ENCODE data around the gene UNC93A. TPM values are rescaled to one million over a fixed set of nuclear protein-coding genes. Genes with fewer than 3 reads are reported as not detected.

Gene UNC93A
- polyA plus RNA-seq, 2 donors: 3.6 to 4.7 TPM

DNA sequence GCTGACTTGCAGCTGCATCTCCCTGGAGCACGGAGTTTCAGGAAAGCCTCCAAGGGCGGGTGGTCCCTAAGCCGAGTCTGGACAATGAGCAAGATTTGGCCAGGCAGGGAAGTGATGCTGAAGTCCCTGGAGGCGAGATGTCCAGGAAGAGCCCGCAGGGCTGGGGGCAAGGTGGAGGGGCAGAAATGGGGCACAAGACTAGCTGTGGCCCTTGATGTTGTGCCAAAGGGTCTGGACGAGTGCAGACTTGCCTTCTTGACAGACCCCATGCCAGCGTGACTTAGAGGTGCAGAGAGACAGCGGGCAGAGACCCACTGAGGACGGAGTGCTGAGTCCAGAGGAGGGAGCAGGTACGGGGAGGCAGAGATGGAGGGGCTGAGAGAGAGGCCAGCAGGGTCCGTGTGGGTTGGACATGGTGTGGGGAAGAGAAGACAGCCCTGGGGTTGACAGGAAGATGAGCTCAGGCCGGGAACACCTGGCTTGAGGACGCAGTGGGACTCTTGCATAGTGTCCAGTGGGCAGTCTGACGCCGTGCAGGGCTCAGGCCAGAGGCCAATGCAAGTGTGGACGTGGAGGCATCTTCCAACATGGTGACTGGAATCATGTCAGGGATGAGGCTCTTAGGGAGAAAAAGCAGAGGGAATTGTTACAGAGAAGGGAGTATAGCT lies 8.7 kb downstream of the UNC93A start:
- Histone ChIP-seq H3K27ac (ENCODE audit: low read depth in 2 of 2, low read length in 1 of 2) (no peak overlapping the region), H3K9me3 (ENCODE audit: control insufficient read depth in 2 of 2, insufficient read depth in 1 of 2, low read depth in 1 of 2, low read length in 1 of 2) (no peaks in the 10 kb centered on the region), H3K4me3 (ENCODE audit: low read depth in 1 of 2, low read length in 2 of 2) (no peak overlapping the region), H3K4me1 (ENCODE audit: control insufficient read depth in 2 of 2, insufficient read depth in 2 of 2, low read length in 1 of 2) (no peaks in the 10 kb centered on the region), H3K27me3 (ENCODE audit: control insufficient read depth in 1 of 2, insufficient read depth in 2 of 2, low read length in 2 of 2) (no peaks in the 10 kb centered on the region), H3K36me3 (ENCODE audit: control insufficient read depth in 2 of 2, insufficient read depth in 2 of 2, low read length in 1 of 2) (no peaks in the 10 kb centered on the region)
- WGBS, 2 donors: 81% methylated on average over 16 of the region's 16 CpGs

DNA sequence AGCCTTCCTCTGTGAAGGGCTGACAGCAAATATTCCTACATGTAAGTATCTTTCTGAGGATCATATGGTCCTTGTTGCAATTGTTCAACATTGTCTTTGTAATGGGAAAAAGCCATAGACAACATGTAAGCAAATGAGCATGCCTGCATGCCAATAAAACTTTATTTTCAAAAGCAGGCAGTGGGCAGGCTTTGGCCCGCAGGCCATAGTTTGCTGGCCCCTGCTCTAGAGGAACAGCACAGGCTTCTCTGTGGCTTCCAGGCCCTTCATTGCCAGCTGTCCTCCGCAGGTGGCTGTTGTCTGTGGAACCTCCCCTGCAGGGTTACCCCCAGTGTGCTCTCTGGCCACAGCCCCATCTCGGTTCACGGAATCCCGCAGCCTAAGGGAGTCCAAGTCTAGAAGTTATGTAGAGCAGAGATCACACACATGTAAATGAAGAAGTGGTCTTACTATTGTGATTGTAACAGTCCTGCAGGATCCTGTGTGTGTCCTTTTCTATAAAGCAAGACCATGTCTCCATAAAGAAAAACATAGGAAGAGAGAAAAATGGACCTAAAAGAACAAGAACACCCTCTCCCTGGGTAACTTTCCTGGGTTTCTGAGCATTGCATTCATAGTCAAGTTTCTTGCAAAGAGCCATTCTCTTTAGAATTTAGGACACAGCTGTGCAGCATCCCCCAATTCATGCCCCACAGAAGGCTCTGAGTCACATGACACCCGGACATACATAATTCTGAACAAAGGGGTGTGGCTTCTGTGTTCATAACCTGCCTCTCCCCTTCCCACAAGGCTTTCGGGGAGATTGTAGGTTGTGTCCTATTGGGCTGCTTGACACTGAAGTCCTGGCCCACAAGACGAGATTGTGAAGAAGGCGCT lies 10.0 kb downstream of the UNC93A start:
- H3K9me3 ChIP-seq (ENCODE audit: control insufficient read depth in 2 of 2, insufficient read depth in 1 of 2, low read depth in 1 of 2, low read length in 1 of 2): no peaks in the 10 kb centered on the region
- peaks cover 0 to 2% of the 10 kb centered on the region in 2 donors for H3K4me1 ChIP-seq (ENCODE audit: control insufficient read depth in 2 of 2, insufficient read depth in 2 of 2, low read length in 1 of 2)
- H3K36me3 ChIP-seq (ENCODE audit: control insufficient read depth in 2 of 2, insufficient read depth in 2 of 2, low read length in 1 of 2): no peaks in the 10 kb centered on the region
- H3K27me3 ChIP-seq (ENCODE audit: control insufficient read depth in 1 of 2, insufficient read depth in 2 of 2, low read length in 2 of 2): no peaks in the 10 kb centered on the region
- H3K4me3 ChIP-seq (ENCODE audit: low read depth in 1 of 2, low read length in 2 of 2): no peak overlapping the region
- no peak overlapping the region for H3K27ac ChIP-seq (ENCODE audit: low read depth in 2 of 2, low read length in 1 of 2)
- WGBS, 2 donors: 84 to 87% methylated on average over 9 of the region's 9 CpGs

GRCh38 chr6:167302074-167302473 lies 11.0 kb downstream of the UNC93A start:
- no peaks in the 10 kb centered on the region for H3K27me3 ChIP-seq (ENCODE audit: control insufficient read depth in 1 of 2, insufficient read depth in 2 of 2, low read length in 2 of 2)
- peaks cover 0 to 2% of the 10 kb centered on the region in 2 donors for H3K4me1 ChIP-seq (ENCODE audit: control insufficient read depth in 2 of 2, insufficient read depth in 2 of 2, low read length in 1 of 2)
- no peaks in the 10 kb centered on the region for H3K36me3 ChIP-seq (ENCODE audit: control insufficient read depth in 2 of 2, insufficient read depth in 2 of 2, low read length in 1 of 2)
- WGBS, 2 donors: 63 to 77% methylated on average over 9 of the region's 9 CpGs
- no peak overlapping the region for H3K4me3 ChIP-seq (ENCODE audit: low read depth in 1 of 2, low read length in 2 of 2)
- H3K9me3 ChIP-seq (ENCODE audit: control insufficient read depth in 2 of 2, insufficient read depth in 1 of 2, low read depth in 1 of 2, low read length in 1 of 2): no peaks in the 10 kb centered on the region
- H3K27ac ChIP-seq (ENCODE audit: low read depth in 2 of 2, low read length in 1 of 2): no peak overlapping the region

DNA sequence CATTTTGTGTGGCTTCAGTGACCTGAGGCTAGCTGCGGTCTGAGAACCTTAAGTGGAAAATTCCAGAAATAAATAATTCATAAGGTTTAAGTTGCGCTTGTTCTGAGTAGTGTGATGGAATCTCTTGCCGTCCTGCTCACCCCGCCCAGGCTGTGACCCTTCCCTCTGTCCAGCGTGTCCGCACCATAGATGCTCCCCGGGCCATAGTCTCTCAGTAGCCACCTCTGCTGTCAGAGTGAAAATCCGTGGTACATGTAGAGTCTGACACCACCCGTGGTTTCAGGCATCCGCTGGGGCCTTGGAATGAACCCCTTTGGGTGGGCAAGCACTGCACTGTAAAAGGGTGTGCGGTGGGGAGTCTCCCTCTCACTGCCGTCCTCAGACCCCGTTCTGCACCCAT lies 11.7 kb downstream of the UNC93A start:
- no peak overlapping the region for H3K27ac ChIP-seq (ENCODE audit: low read depth in 2 of 2, low read length in 1 of 2)
- 76 to 81% methylated on average over 13 of the region's 13 CpGs for WGBS, 2 donors

GRCh38 chr6:167303675-167304625 lies 12.8 kb downstream of the UNC93A start:
- Histone ChIP-seq H3K9me3 (ENCODE audit: control insufficient read depth in 2 of 2, insufficient read depth in 1 of 2, low read depth in 1 of 2, low read length in 1 of 2) (no peaks in the 10 kb centered on the region), H3K4me3 (ENCODE audit: low read depth in 1 of 2, low read length in 2 of 2) (no peak overlapping the region), H3K27ac (ENCODE audit: low read depth in 2 of 2, low read length in 1 of 2) (no peak overlapping the region), H3K36me3 (ENCODE audit: control insufficient read depth in 2 of 2, insufficient read depth in 2 of 2, low read length in 1 of 2) (no peaks in the 10 kb centered on the region), H3K27me3 (ENCODE audit: control insufficient read depth in 1 of 2, insufficient read depth in 2 of 2, low read length in 2 of 2) (no peaks in the 10 kb centered on the region), H3K4me1 (ENCODE audit: control insufficient read depth in 2 of 2, insufficient read depth in 2 of 2, low read length in 1 of 2) (peaks cover 0 to 2% of the 10 kb centered on the region in 2 donors)
- 86% methylated on average over 22 of the region's 22 CpGs for WGBS, 2 donors

More for the DNA sequence above, 11.7 kb downstream of the UNC93A start:
- H3K9me3 ChIP-seq (ENCODE audit: control insufficient read depth in 2 of 2, insufficient read depth in 1 of 2, low read depth in 1 of 2, low read length in 1 of 2): no peaks in the 10 kb centered on the region
- H3K4me1 ChIP-seq (ENCODE audit: control insufficient read depth in 2 of 2, insufficient read depth in 2 of 2, low read length in 1 of 2): peaks cover 0 to 2% of the 10 kb centered on the region in 2 donors
- H3K27me3 ChIP-seq (ENCODE audit: control insufficient read depth in 1 of 2, insufficient read depth in 2 of 2, low read length in 2 of 2): no peaks in the 10 kb centered on the region
- no peak overlapping the region for H3K4me3 ChIP-seq (ENCODE audit: low read depth in 1 of 2, low read length in 2 of 2)
- no peaks in the 10 kb centered on the region for H3K36me3 ChIP-seq (ENCODE audit: control insufficient read depth in 2 of 2, insufficient read depth in 2 of 2, low read length in 1 of 2)

GRCh38 chr6:167304912-167305311 lies 13.8 kb downstream of the UNC93A start:
- Histone ChIP-seq H3K9me3 (ENCODE audit: control insufficient read depth in 2 of 2, insufficient read depth in 1 of 2, low read depth in 1 of 2, low read length in 1 of 2) (no peaks in the 10 kb centered on the region), H3K4me3 (ENCODE audit: low read depth in 1 of 2, low read length in 2 of 2) (no peak overlapping the region), H3K36me3 (ENCODE audit: control insufficient read depth in 2 of 2, insufficient read depth in 2 of 2, low read length in 1 of 2) (no peaks in the 10 kb centered on the region), H3K27me3 (ENCODE audit: control insufficient read depth in 1 of 2, insufficient read depth in 2 of 2, low read length in 2 of 2) (no peaks in the 10 kb centered on the region), H3K4me1 (ENCODE audit: control insufficient read depth in 2 of 2, insufficient read depth in 2 of 2, low read length in 1 of 2) (peaks cover 0 to 2% of the 10 kb centered on the region in 2 donors), H3K27ac (ENCODE audit: low read depth in 2 of 2, low read length in 1 of 2) (no peak overlapping the region)
- WGBS, 2 donors: 79 to 83% methylated on average over 2 of the region's 2 CpGs

- H3K36me3 ChIP-seq (ENCODE audit: control insufficient read depth in 2 of 2, insufficient read depth in 2 of 2, low read length in 1 of 2): no peaks in the 10 kb centered on the region
- H3K4me3 ChIP-seq (ENCODE audit: low read depth in 1 of 2, low read length in 2 of 2): no peak overlapping the region
- no peak overlapping the region for H3K27ac ChIP-seq (ENCODE audit: low read depth in 2 of 2, low read length in 1 of 2)
- 83 to 88% methylated on average over 18 of the region's 18 CpGs for WGBS, 2 donors
- peaks cover 0 to 2% of the 10 kb centered on the region in 2 donors for H3K4me1 ChIP-seq (ENCODE audit: control insufficient read depth in 2 of 2, insufficient read depth in 2 of 2, low read length in 1 of 2)
- H3K9me3 ChIP-seq (ENCODE audit: control insufficient read depth in 2 of 2, insufficient read depth in 1 of 2, low read depth in 1 of 2, low read length in 1 of 2): no peaks in the 10 kb centered on the region
- no peaks in the 10 kb centered on the region for H3K27me3 ChIP-seq (ENCODE audit: control insufficient read depth in 1 of 2, insufficient read depth in 2 of 2, low read length in 2 of 2)
Measured at GRCh38 chr6:167305796-167306195, 14.7 kb downstream of the UNC93A start.

- Histone ChIP-seq H3K27me3 (ENCODE audit: control insufficient read depth in 1 of 2, insufficient read depth in 2 of 2, low read length in 2 of 2) (no peaks in the 10 kb centered on the region), H3K36me3 (ENCODE audit: control insufficient read depth in 2 of 2, insufficient read depth in 2 of 2, low read length in 1 of 2) (no peaks in the 10 kb centered on the region), H3K4me1 (ENCODE audit: control insufficient read depth in 2 of 2, insufficient read depth in 2 of 2, low read length in 1 of 2) (peaks cover 0 to 2% of the 10 kb centered on the region in 2 donors), H3K4me3 (ENCODE audit: low read depth in 1 of 2, low read length in 2 of 2) (no peak overlapping the region), H3K27ac (ENCODE audit: low read depth in 2 of 2, low read length in 1 of 2) (no peak overlapping the region), H3K9me3 (ENCODE audit: control insufficient read depth in 2 of 2, insufficient read depth in 1 of 2, low read depth in 1 of 2, low read length in 1 of 2) (no peaks in the 10 kb centered on the region)
- WGBS, 2 donors: 66 to 74% methylated on average over 15 of the region's 15 CpGs
Measured at GRCh38 chr6:167306401-167306998, 15.4 kb downstream of the UNC93A start.

Measured in esophagus (tissue), 2 donors.